Activated T-cell treated with anti-CD3 and anti-CD28 coated beads, Interleukin-2, amount 50 U/mL, for 4 hours (primary cell): ENCODE results near the gene CCDC149. TPM values are rescaled to one million over a fixed set of nuclear protein-coding genes. Genes with fewer than 3 reads are reported as not detected.

Experiments used
- ATAC-seq, 2 donors: fragments of 200-7000 bp; cut with Tn5 transposase; one replicate each; pipeline ENCODE4 v1.10.0; 2021
- DNase-seq: peaks from one replicate; pipeline ENCODE4 v3.0.0-alpha.2; 2020
- H3K27me3 Mint-ChIP-seq: one replicate; pipeline ENCODE4 v1.8.0; 2021; ENCODE audit warnings: low read depth, mixed read lengths
- H3K36me3 Mint-ChIP-seq: one replicate; pipeline ENCODE4 v1.8.0; 2022; ENCODE audit warnings: mixed read lengths; ENCODE audit not compliant: insufficient read depth
- H3K4me1 Mint-ChIP-seq: one replicate; pipeline ENCODE4 v1.8.0; 2021; ENCODE audit warnings: low read depth, mixed read lengths
- H3K4me3 Mint-ChIP-seq: one replicate; pipeline ENCODE4 v1.8.0; 2021; ENCODE audit warnings: mild to moderate bottlenecking, moderate library complexity, mixed read lengths
- H3K9me3 Mint-ChIP-seq: one replicate; pipeline ENCODE4 v1.8.0; 2021; ENCODE audit warnings: mixed read lengths
- total RNA-seq, 3 donors: library from RNA; stranded (reverse); gene quantifications; one replicate each; pipeline ENCODE4 v1.2.1, GENCODE V29; 2021

Gene CCDC149
- total RNA-seq, 3 donors from 2014 or later: not detected

GRCh38 chr4:24853142-24853541, 59.7 kb downstream of the CCDC149 start:
- H3K27me3 Mint-ChIP-seq: peaks cover 11% of the 10 kb centered on the region
- ATAC-seq: no peak
- no peak overlapping the region for H3K4me3 Mint-ChIP-seq
- H3K4me1 Mint-ChIP-seq: no peaks in the 10 kb centered on the region
- DNase-seq: no peak
- no peaks in the 10 kb centered on the region for H3K9me3 Mint-ChIP-seq
- no peaks in the 10 kb centered on the region for H3K36me3 Mint-ChIP-seq

GRCh38 chr4:24850674-24851073, 62.2 kb downstream of the CCDC149 start:
- no peaks in the 10 kb centered on the region for H3K9me3 Mint-ChIP-seq
- H3K27me3 Mint-ChIP-seq: peaks cover 8% of the 10 kb centered on the region
- H3K4me3 Mint-ChIP-seq: no peak overlapping the region
- DNase-seq (no peak), ATAC-seq (no peak)
- H3K4me1 Mint-ChIP-seq: no peaks in the 10 kb centered on the region
- no peaks in the 10 kb centered on the region for H3K36me3 Mint-ChIP-seq

GRCh38 chr4:24849756-24850155, 63.1 kb downstream of the CCDC149 start:
- no peaks in the 10 kb centered on the region for H3K9me3 Mint-ChIP-seq
- ATAC-seq (no peak), DNase-seq (no peak)
- H3K4me3 Mint-ChIP-seq: no peak overlapping the region
- H3K27me3 Mint-ChIP-seq: peaks cover 5% of the 10 kb centered on the region
- no peaks in the 10 kb centered on the region for H3K4me1 Mint-ChIP-seq
- H3K36me3 Mint-ChIP-seq: no peaks in the 10 kb centered on the region

GRCh38 chr4:24849351-24849750, 63.5 kb downstream of the CCDC149 start:
- Mint-ChIP-seq H3K4me3 (no peak overlapping the region), H3K27me3 (peaks cover 3% of the 10 kb centered on the region), H3K36me3 (no peaks in the 10 kb centered on the region), H3K9me3 (no peaks in the 10 kb centered on the region), H3K4me1 (no peaks in the 10 kb centered on the region)
- ATAC-seq (no peak), DNase-seq (no peak)

- Mint-ChIP-seq H3K27me3 (no peaks in the 10 kb centered on the region), H3K4me3 (no peak overlapping the region), H3K36me3 (no peaks in the 10 kb centered on the region), H3K9me3 (no peaks in the 10 kb centered on the region), H3K4me1 (no peaks in the 10 kb centered on the region)
- ATAC-seq: no peak
- DNase-seq: no peak
These were observed 66.1 kb downstream of the CCDC149 start for GRCh38 chr4:24846716-24847115.

- no peak for ATAC-seq
- H3K36me3 Mint-ChIP-seq: no peaks in the 10 kb centered on the region
- no peaks in the 10 kb centered on the region for H3K27me3 Mint-ChIP-seq
- no peaks in the 10 kb centered on the region for H3K9me3 Mint-ChIP-seq
- H3K4me1 Mint-ChIP-seq: no peaks in the 10 kb centered on the region
- no peak for DNase-seq
- H3K4me3 Mint-ChIP-seq: no peak overlapping the region
These were observed 66.9 kb downstream of the CCDC149 start for GRCh38 chr4:24845902-24846301.

- no peak for ATAC-seq
These were observed 67.7 kb downstream of the CCDC149 start for GRCh38 chr4:24845132-24845531.

GRCh38 chr4:24843096-24843495, 69.7 kb downstream of the CCDC149 start:
- ATAC-seq (no peak), DNase-seq (no peak)
- H3K4me3 Mint-ChIP-seq: no peak overlapping the region
- no peaks in the 10 kb centered on the region for H3K27me3 Mint-ChIP-seq
- no peaks in the 10 kb centered on the region for H3K36me3 Mint-ChIP-seq
- H3K4me1 Mint-ChIP-seq: no peaks in the 10 kb centered on the region
- H3K9me3 Mint-ChIP-seq: no peaks in the 10 kb centered on the region

More at GRCh38 chr4:24845132-24845531, 67.7 kb downstream of the CCDC149 start:
- DNase-seq: no peak
- Mint-ChIP-seq H3K4me3 (no peak overlapping the region), H3K36me3 (no peaks in the 10 kb centered on the region), H3K27me3 (no peaks in the 10 kb centered on the region), H3K9me3 (no peaks in the 10 kb centered on the region), H3K4me1 (no peaks in the 10 kb centered on the region)

GRCh38 chr4:24842356-24842755, 70.5 kb downstream of the CCDC149 start:
- Mint-ChIP-seq H3K27me3 (no peaks in the 10 kb centered on the region), H3K4me3 (no peak overlapping the region), H3K4me1 (no peaks in the 10 kb centered on the region), H3K9me3 (no peaks in the 10 kb centered on the region), H3K36me3 (no peaks in the 10 kb centered on the region)
- no peak for ATAC-seq
- no peak for DNase-seq

GRCh38 chr4:24840826-24841543, 71.9 kb downstream of the CCDC149 start:
- no peaks in the 10 kb centered on the region for H3K9me3 Mint-ChIP-seq
- DNase-seq (no peak), ATAC-seq (no peak)
- no peaks in the 10 kb centered on the region for H3K27me3 Mint-ChIP-seq
- no peaks in the 10 kb centered on the region for H3K4me1 Mint-ChIP-seq
- H3K4me3 Mint-ChIP-seq: no peak overlapping the region
- H3K36me3 Mint-ChIP-seq: no peaks in the 10 kb centered on the region

GRCh38 chr4:24840362-24840761, 72.5 kb downstream of the CCDC149 start:
- no peaks in the 10 kb centered on the region for H3K36me3 Mint-ChIP-seq

GRCh38 chr4:24837781-24838180, 75.1 kb downstream of the CCDC149 start:
- no peaks in the 10 kb centered on the region for H3K36me3 Mint-ChIP-seq
- H3K4me3 Mint-ChIP-seq: no peak overlapping the region
- H3K4me1 Mint-ChIP-seq: no peaks in the 10 kb centered on the region
- no peaks in the 10 kb centered on the region for H3K9me3 Mint-ChIP-seq
- ATAC-seq (no peak), DNase-seq (no peak)
- no peaks in the 10 kb centered on the region for H3K27me3 Mint-ChIP-seq

More at GRCh38 chr4:24840362-24840761, 72.5 kb downstream of the CCDC149 start:
- ATAC-seq (no peak), DNase-seq (no peak)
- Mint-ChIP-seq H3K9me3 (no peaks in the 10 kb centered on the region), H3K4me3 (no peak overlapping the region), H3K4me1 (no peaks in the 10 kb centered on the region), H3K27me3 (no peaks in the 10 kb centered on the region)

GRCh38 chr4:24837336-24837735, 75.5 kb downstream of the CCDC149 start:
- no peak for DNase-seq
- H3K4me1 Mint-ChIP-seq: no peaks in the 10 kb centered on the region
- H3K27me3 Mint-ChIP-seq: no peaks in the 10 kb centered on the region
- no peak for ATAC-seq
- H3K36me3 Mint-ChIP-seq: no peaks in the 10 kb centered on the region
- no peaks in the 10 kb centered on the region for H3K9me3 Mint-ChIP-seq
- H3K4me3 Mint-ChIP-seq: no peak overlapping the region

GRCh38 chr4:24836661-24837242, 76.1 kb downstream of the CCDC149 start:
- no peaks in the 10 kb centered on the region for H3K27me3 Mint-ChIP-seq
- no peaks in the 10 kb centered on the region for H3K36me3 Mint-ChIP-seq
- ATAC-seq: no peak
- no peak for DNase-seq
- H3K4me1 Mint-ChIP-seq: no peaks in the 10 kb centered on the region
- H3K9me3 Mint-ChIP-seq: no peaks in the 10 kb centered on the region
- no peak overlapping the region for H3K4me3 Mint-ChIP-seq

GRCh38 chr4:24835696-24836095, 77.1 kb downstream of the CCDC149 start:
- Mint-ChIP-seq H3K27me3 (no peaks in the 10 kb centered on the region), H3K4me1 (no peaks in the 10 kb centered on the region), H3K9me3 (no peaks in the 10 kb centered on the region), H3K4me3 (no peak overlapping the region), H3K36me3 (no peaks in the 10 kb centered on the region)
- DNase-seq (no peak), ATAC-seq (no peak)
